Prostate gland (tissue), 2 donors: Measurements from ENCODE around the gene SOD2.

Experiments
- CTCF ChIP-seq, 4 experiments: fragments of 200-600 bp in 2 of 4; fragments of 450-650 bp in 2 of 4; sonication (generic) in 2 of 4; IDR thresholded peaks; 1 replicate in 3 of 4; 2 replicates in 1 of 4; pipeline ENCODE4 v1.5.1; 2016 to 2019; ENCODE audit warnings: antibody characterized with exemption in 4 of 4, mild to moderate bottlenecking in 2 of 4, moderate library complexity in 2 of 4
- POLR2AphosphoS5 ChIP-seq: sonication (generic); formaldehyde crosslinking; IDR thresholded peaks from one replicate; pipeline ENCODE4 v1.6.1; 2017; ENCODE audit warnings: antibody characterized with exemption

- TF ChIP-seq CTCF (IDR thresholded peaks at IDR 0.05) (no peak), POLR2AphosphoS5 (no peak)
Measured at GRCh38 chr6:159679091-159680077, 13.7 kb downstream of the SOD2 start.
